Fibroblast of skin of abdomen (primary cell): ENCODE measurements around the gene AKT3.

Source experiments
- DNase-seq: peaks from one replicate; pipeline ENCODE4 v3.0.0-alpha.2; 2013

AKT3 gene

GRCh38 chr1:243549791-243550190 lies 300.3 kb downstream of the AKT3 start:
- DNase-seq, result no peak

GRCh38 chr1:243549108-243549507 lies 300.9 kb downstream of the AKT3 start:
- peak; percentile 76 for DNase-seq

- DNase-seq, result peak; percentile 14
Observed at GRCh38 chr1:243548516-243548915, 301.5 kb downstream of the AKT3 start.

GRCh38 chr1:243547891-243548290 lies 302.2 kb downstream of the AKT3 start:
- no peak for DNase-seq

GRCh38 chr1:243546457-243546856 lies 303.6 kb downstream of the AKT3 start:
- DNase-seq, result no peak

GRCh38 chr1:243543501-243543900 lies 306.5 kb downstream of the AKT3 start:
- no peak for DNase-seq

GRCh38 chr1:243542739-243543415 lies 307.2 kb downstream of the AKT3 start:
- no peak for DNase-seq

- no peak for DNase-seq
Observed at GRCh38 chr1:243539636-243540035, 310.4 kb downstream of the AKT3 start.

- no peak for DNase-seq
Observed at GRCh38 chr1:243535014-243535413, 315.0 kb downstream of the AKT3 start.

GRCh38 chr1:243529512-243529911 lies 320.5 kb downstream of the AKT3 start:
- no peak for DNase-seq

- DNase-seq, result no peak
Observed at GRCh38 chr1:243528459-243529121, 321.5 kb downstream of the AKT3 start.

GRCh38 chr1:243526180-243526579 lies 323.9 kb downstream of the AKT3 start:
- no peak for DNase-seq

- peak; percentile 79 for DNase-seq
Observed at GRCh38 chr1:243525085-243525487, 325.0 kb downstream of the AKT3 start.

- DNase-seq, result no peak
Observed at GRCh38 chr1:243523766-243524165, 326.3 kb downstream of the AKT3 start.

- no peak for DNase-seq
Observed at GRCh38 chr1:243520831-243521230, 329.2 kb downstream of the AKT3 start.

GRCh38 chr1:243514927-243515326 lies 335.1 kb downstream of the AKT3 start:
- no peak for DNase-seq

- DNase-seq, result peak; percentile 78
Observed at GRCh38 chr1:243513726-243514491, 336.1 kb downstream of the AKT3 start.

- DNase-seq, result no peak
Observed at GRCh38 chr1:243510928-243511327, 339.1 kb downstream of the AKT3 start.

- DNase-seq, result no peak
Observed at GRCh38 chr1:243508943-243509342, 341.1 kb downstream of the AKT3 start.

GRCh38 chr1:243508303-243508713 lies 341.7 kb downstream of the AKT3 start:
- DNase-seq, result no peak

GRCh38 chr1:243507672-243508302 lies 342.3 kb downstream of the AKT3 start:
- no peak for DNase-seq

- no peak for DNase-seq
Observed at GRCh38 chr1:243507001-243507671, 342.9 kb downstream of the AKT3 start.
